Astrocyte (in vitro differentiated cells and primary cell): ENCODE measurements around the gene FGL2. TPM values are rescaled to one million over a fixed set of nuclear protein-coding genes. Genes with fewer than 3 reads are reported as not detected.

ENCODE experiments used
- DNase-seq: peaks from one replicate; pipeline ENCODE4 v3.0.0-alpha.2; 2010; ENCODE audit warnings: low read depth
- FAIRE-seq: peaks from 2 replicates; lab custom pipeline; 2011; peaks lifted over from hg19 to GRCh38; lab: Jason Lieb, UNC
- H2AFZ ChIP-seq: 2 replicates; pipeline ENCODE4 v1.6.0; 2012; ENCODE audit warnings: low read depth, low read length, inconsistent platforms
- H3K27ac ChIP-seq: 2 replicates; pipeline ENCODE4 v1.5.1; 2011; ENCODE audit warnings: low read depth, low read length, inconsistent platforms
- H3K27me3 ChIP-seq: 2 replicates; pipeline ENCODE4 v1.6.0; 2011; ENCODE audit warnings: low read length, inconsistent platforms; ENCODE audit not compliant: insufficient read depth
- H3K36me3 ChIP-seq: 2 replicates; pipeline ENCODE4 v1.5.1; 2011; ENCODE audit warnings: low read length, inconsistent platforms; ENCODE audit not compliant: insufficient read depth
- H3K4me1 ChIP-seq: 2 replicates; pipeline ENCODE4 v1.5.1; 2011; ENCODE audit warnings: low read length, inconsistent platforms; ENCODE audit not compliant: insufficient read depth
- H3K4me2 ChIP-seq: 2 replicates; pipeline ENCODE4 v1.6.0; 2012; ENCODE audit warnings: low read length, inconsistent platforms
- H3K4me3 ChIP-seq: 2 replicates; pipeline ENCODE4 v1.5.1; 2011; ENCODE audit warnings: low read depth, mild to moderate bottlenecking, low read length, inconsistent platforms; ENCODE audit not compliant: insufficient read depth
- H3K79me2 ChIP-seq: 2 replicates; pipeline ENCODE4 v1.6.0; 2012; ENCODE audit warnings: mild to moderate bottlenecking, low read length, inconsistent platforms; ENCODE audit not compliant: insufficient read depth
- H3K9ac ChIP-seq: 2 replicates; pipeline ENCODE4 v1.6.0; 2012; ENCODE audit warnings: mild to moderate bottlenecking, low read length, inconsistent platforms
- H3K9me3 ChIP-seq: 2 replicates; pipeline ENCODE4 v1.5.1; 2012; ENCODE audit warnings: low read depth, mild to moderate bottlenecking, low read length, inconsistent platforms; ENCODE audit not compliant: insufficient read depth
- H4K20me1 ChIP-seq: 2 replicates; pipeline ENCODE4 v1.6.0; 2012; ENCODE audit warnings: low read length, inconsistent platforms; ENCODE audit not compliant: insufficient read depth
- H3K27ac Mint-ChIP-seq: one replicate; pipeline ENCODE4 v1.8.0; 2021; ENCODE audit warnings: mild to moderate bottlenecking, mixed read lengths; ENCODE audit not compliant: unreplicated experiment
- H3K27me3 Mint-ChIP-seq: one replicate; pipeline ENCODE4 v1.8.0; 2021; ENCODE audit warnings: low read depth, mixed read lengths; ENCODE audit not compliant: unreplicated experiment
- H3K36me3 Mint-ChIP-seq: one replicate; pipeline ENCODE4 v1.8.0; 2021; ENCODE audit warnings: low read depth, mixed read lengths; ENCODE audit not compliant: unreplicated experiment
- H3K4me1 Mint-ChIP-seq: one replicate; pipeline ENCODE4 v1.8.0; 2021; ENCODE audit warnings: low read depth, mixed read lengths; ENCODE audit not compliant: unreplicated experiment
- H3K4me3 Mint-ChIP-seq: one replicate; pipeline ENCODE4 v1.8.0; 2021; ENCODE audit warnings: mild to moderate bottlenecking, moderate library complexity, mixed read lengths; ENCODE audit not compliant: unreplicated experiment
- H3K9me3 Mint-ChIP-seq: one replicate; pipeline ENCODE4 v1.8.0; 2021; ENCODE audit warnings: mild to moderate bottlenecking, mixed read lengths; ENCODE audit not compliant: unreplicated experiment
- EZH2 ChIP-seq: IDR thresholded peaks from 2 replicates; pipeline ENCODE4 v1.6.1; 2012; ENCODE audit warnings: mild to moderate bottlenecking, low read length, inconsistent platforms; ENCODE audit not compliant: insufficient read depth
- total RNA-seq: library from RNA; stranded (reverse); gene quantifications from 2 replicates; pipeline ENCODE4 v1.2.1, GENCODE V29; 2021
- TF ChIP-seq, protein P1 (sequence below): IDR thresholded peaks from 2 replicates; pipeline ENCODE4 v1.5.1; 2011; ENCODE audit warnings: low read depth, mild to moderate bottlenecking, inconsistent platforms, low read length, moderate library complexity; ENCODE audit not compliant: insufficient read depth

The FGL2 gene
- total RNA-seq, 1 donor from 2014 or later = not detected

DNA sequence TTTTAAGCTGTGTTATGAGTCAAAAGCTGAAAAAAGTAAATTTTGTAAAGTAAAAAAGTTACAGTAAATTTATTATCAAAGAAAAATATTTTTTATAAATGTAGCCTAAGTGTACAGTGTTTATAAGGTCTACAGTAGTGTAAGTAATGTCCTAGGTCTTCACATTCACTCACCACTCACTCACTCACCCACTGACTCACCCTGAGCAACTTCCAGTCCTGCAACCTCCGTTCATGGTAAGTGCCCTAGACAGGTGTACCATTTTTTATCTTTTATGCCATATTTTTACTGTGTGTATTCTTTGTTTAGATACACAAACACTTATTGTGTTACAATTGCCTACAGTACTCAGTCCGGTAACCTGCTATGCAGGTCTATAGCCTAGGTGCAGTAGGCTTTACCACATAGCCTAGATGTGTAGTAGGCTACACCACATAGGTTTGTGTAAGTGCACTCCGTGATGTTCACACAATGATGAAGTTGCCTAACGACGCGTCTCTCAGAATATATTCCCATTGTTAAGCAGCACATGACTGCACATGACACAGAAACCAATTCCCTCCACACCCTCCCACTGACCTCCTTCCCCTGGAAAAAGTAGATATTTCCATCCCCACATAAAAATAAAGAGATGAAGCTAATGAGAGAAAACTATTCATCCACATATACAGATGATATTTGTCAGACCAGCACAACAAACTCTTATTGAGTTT, 44.8 kb upstream of the FGL2 start:
- Histone ChIP-seq H3K4me1 (no peaks in the 10 kb centered on the region), H3K27ac (no peak overlapping the region), H4K20me1 (no peaks in the 10 kb centered on the region), H3K9me3 (no peaks in the 10 kb centered on the region), H3K36me3 (no peaks in the 10 kb centered on the region), H3K4me3 (no peak overlapping the region), H3K79me2 (no peaks in the 10 kb centered on the region), H2AFZ (no peak overlapping the region), H3K9ac (no peak overlapping the region), H3K27me3 (no peaks in the 10 kb centered on the region), H3K4me2 (no peak overlapping the region)
- Mint-ChIP-seq H3K27me3 (no peaks in the 10 kb centered on the region), H3K36me3 (no peaks in the 10 kb centered on the region), H3K4me3 (no peak overlapping the region), H3K9me3 (no peaks in the 10 kb centered on the region), H3K27ac (no peak overlapping the region), H3K4me1 (peaks cover 8% of the 10 kb centered on the region)
- FAIRE-seq = no peak
- TF ChIP-seq, protein P1, sequence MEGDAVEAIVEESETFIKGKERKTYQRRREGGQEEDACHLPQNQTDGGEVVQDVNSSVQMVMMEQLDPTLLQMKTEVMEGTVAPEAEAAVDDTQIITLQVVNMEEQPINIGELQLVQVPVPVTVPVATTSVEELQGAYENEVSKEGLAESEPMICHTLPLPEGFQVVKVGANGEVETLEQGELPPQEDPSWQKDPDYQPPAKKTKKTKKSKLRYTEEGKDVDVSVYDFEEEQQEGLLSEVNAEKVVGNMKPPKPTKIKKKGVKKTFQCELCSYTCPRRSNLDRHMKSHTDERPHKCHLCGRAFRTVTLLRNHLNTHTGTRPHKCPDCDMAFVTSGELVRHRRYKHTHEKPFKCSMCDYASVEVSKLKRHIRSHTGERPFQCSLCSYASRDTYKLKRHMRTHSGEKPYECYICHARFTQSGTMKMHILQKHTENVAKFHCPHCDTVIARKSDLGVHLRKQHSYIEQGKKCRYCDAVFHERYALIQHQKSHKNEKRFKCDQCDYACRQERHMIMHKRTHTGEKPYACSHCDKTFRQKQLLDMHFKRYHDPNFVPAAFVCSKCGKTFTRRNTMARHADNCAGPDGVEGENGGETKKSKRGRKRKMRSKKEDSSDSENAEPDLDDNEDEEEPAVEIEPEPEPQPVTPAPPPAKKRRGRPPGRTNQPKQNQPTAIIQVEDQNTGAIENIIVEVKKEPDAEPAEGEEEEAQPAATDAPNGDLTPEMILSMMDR = no peak
- no peak for TF ChIP-seq EZH2
- DNase-seq = no peak

DNA sequence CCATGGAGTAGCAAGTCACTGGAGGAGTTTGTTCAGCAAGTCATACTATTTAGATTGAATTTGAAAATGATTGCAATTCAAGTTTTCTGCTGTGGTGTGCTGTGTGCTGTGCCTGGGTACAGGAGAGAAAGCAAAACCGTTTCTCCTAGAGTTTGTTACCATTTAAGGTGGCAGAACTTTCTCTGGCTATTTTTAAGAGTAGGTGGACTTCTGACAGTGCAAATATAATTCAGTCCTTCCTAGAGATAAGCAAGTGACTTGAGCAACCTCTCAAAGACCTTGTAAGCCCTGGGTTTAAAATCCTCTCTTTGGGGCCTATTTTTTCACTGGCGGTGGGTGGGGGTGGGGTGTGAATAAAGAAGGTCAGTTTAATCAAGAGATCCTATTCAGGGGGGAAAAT, 42.9 kb upstream of the FGL2 start:
- TF ChIP-seq EZH2 = no peak
- TF ChIP-seq, protein P1 = no peak
- no peaks in the 10 kb centered on the region for H3K36me3 ChIP-seq
- Mint-ChIP-seq H3K27me3 (no peaks in the 10 kb centered on the region), H3K9me3 (no peaks in the 10 kb centered on the region), H3K36me3 (no peaks in the 10 kb centered on the region), H3K4me1 (peaks cover 13% of the 10 kb centered on the region), H3K4me3 (no peak overlapping the region), H3K27ac (no peak overlapping the region)
- H3K4me2 ChIP-seq = no peak overlapping the region
- no peak overlapping the region for H3K27ac ChIP-seq
- no peaks in the 10 kb centered on the region for H3K27me3 ChIP-seq
- no peak for DNase-seq
- no peaks in the 10 kb centered on the region for H4K20me1 ChIP-seq
- H3K4me1 ChIP-seq = no peaks in the 10 kb centered on the region
- H3K4me3 ChIP-seq = no peak overlapping the region
- H3K9ac ChIP-seq = no peak overlapping the region
- no peak for FAIRE-seq
- H3K79me2 ChIP-seq = no peaks in the 10 kb centered on the region
- H2AFZ ChIP-seq = no peak overlapping the region
- no peaks in the 10 kb centered on the region for H3K9me3 ChIP-seq

DNA sequence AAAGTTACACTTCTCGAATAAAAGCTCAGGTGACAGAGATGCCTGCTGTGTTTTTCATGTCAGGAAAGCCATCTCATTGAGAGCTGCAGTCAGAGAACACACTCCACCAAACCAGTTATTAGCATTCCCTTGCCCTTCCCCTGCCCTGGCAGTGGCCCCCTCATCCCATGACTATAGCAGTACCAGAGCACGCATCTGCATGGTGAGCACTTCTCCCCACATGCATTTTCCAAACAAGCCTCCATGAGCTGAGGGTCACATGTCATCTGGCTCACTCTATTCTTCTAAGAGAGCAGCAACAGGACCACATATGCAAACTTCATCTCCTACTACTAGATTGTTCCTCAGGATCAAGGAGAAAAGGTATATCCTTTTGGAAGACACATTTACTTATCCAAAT, 42.4 kb upstream of the FGL2 start:
- Histone ChIP-seq H3K4me2 (no peak overlapping the region), H3K4me3 (no peak overlapping the region), H4K20me1 (no peaks in the 10 kb centered on the region), H3K9ac (no peak overlapping the region), H3K27ac (no peak overlapping the region), H3K4me1 (no peaks in the 10 kb centered on the region), H2AFZ (no peak overlapping the region), H3K27me3 (no peaks in the 10 kb centered on the region), H3K36me3 (no peaks in the 10 kb centered on the region), H3K79me2 (no peaks in the 10 kb centered on the region), H3K9me3 (no peaks in the 10 kb centered on the region)
- Mint-ChIP-seq H3K9me3 (no peaks in the 10 kb centered on the region), H3K27me3 (no peaks in the 10 kb centered on the region), H3K27ac (no peak overlapping the region), H3K4me1 (peaks cover 13% of the 10 kb centered on the region), H3K4me3 (no peak overlapping the region), H3K36me3 (no peaks in the 10 kb centered on the region)
- FAIRE-seq (no peak), DNase-seq (no peak)
- TF ChIP-seq, protein P1 = no peak
- no peak for TF ChIP-seq EZH2
